Thyroid gland (tissue), 4 donors: ENCODE results near the gene RGCC. TPM values are rescaled to one million over a fixed set of nuclear protein-coding genes. Genes with fewer than 3 reads are reported as not detected.

Experiments
- DNase-seq, 2 donors: peaks; one replicate each; pipeline ENCODE4 v3.0.0-alpha.2; 2019
- H3K27ac ChIP-seq, 3 donors: fragments of 200-600 bp; sonication (generic); 1 replicate in 2 of 3; 2 replicates in 1 of 3; pipeline ENCODE4 v1.5.1; 2016 to 2019; ENCODE audit warnings: mild to moderate bottlenecking in 1 of 3, moderate library complexity in 1 of 3
- H3K27me3 ChIP-seq: fragments of 200-600 bp; sonication (generic); one replicate; pipeline ENCODE4 v1.5.1; 2019
- H3K36me3 ChIP-seq, 2 donors: fragments of 200-600 bp; sonication (generic); one replicate each; pipeline ENCODE4 v1.5.1; 2016 to 2019
- H3K4me1 ChIP-seq, 2 donors: fragments of 200-600 bp; sonication (generic); one replicate each; pipeline ENCODE4 v1.5.1; 2017 to 2019
- H3K4me3 ChIP-seq, 3 donors: fragments of 200-600 bp; sonication (generic); replicated peaks in 1 of 3; 1 replicate in 2 of 3; 2 replicates in 1 of 3; pipeline ENCODE4 v1.5.1; 2016; ENCODE audit warnings: mild to moderate bottlenecking in 1 of 3
- H3K9me3 ChIP-seq: fragments of 200-600 bp; sonication (generic); one replicate; pipeline ENCODE4 v1.5.1; 2017
- CTCF ChIP-seq, 6 experiments: fragments of 200-600 bp in 3 of 6; fragments of 450-650 bp in 3 of 6; sonication (generic) in 3 of 6; IDR thresholded peaks; one replicate each; pipeline ENCODE4 v1.5.1; 2016 to 2019; ENCODE audit warnings: antibody characterized with exemption in 6 of 6, mild to moderate bottlenecking in 2 of 6, inconsistent platforms in 1 of 6, moderate library complexity in 1 of 6
- POLR2A ChIP-seq, 2 donors: fragments of 450-650 bp; IDR thresholded peaks; one replicate each; pipeline ENCODE4 v1.6.1; 2017; ENCODE audit warnings: antibody characterized with exemption in 2 of 2, mild to moderate bottlenecking in 2 of 2, moderate library complexity in 1 of 2
- WGBS, 2 donors: methylation state at CpG; one replicate each; pipeline ENCODE4 v1.1.5; 2017; 5-methylcytosine and 5-hydroxymethylcytosine counted together
- intact Hi-C: fragments of 100-400 bp; cut with DNase I; formaldehyde crosslinking; loops from one replicate; pipeline ENCODE4 v1.15.1; 2023
- total RNA-seq, 4 donors: library from RNA; depleted of rRNA; stranded (reverse); fragments of >200 nt; gene quantifications; one replicate each; pipeline ENCODE4 v1.2.3, GENCODE V29; 2016

Gene RGCC
- total RNA-seq, 4 donors from 2014 or later: 84.8 to 162 (median 127) TPM

DNA sequence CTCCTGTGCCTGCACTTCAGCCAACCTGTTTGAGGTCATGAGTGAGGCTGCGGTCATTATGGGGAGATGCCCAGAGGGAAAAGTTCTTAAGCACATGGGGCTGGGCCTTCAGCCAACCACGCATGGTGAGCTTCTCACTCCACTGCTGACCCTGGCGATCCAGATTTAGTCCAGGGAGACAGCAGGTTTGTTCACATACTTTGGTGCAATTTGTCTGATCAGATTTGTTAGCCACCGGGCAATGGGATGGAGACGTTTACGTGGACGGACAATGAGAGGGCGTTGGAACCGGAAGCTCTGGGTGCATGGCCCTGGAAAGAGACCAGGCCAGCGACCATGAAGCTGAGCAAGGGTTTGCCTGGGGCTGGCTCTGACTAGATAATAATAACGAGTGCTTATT is 56.2 kb downstream of the RGCC start:
- Histone ChIP-seq H3K4me1 (no peaks in the 10 kb centered on the region), H3K9me3 (no peaks in the 10 kb centered on the region), H3K36me3 (no peaks in the 10 kb centered on the region), H3K4me3 (no peak overlapping the region), H3K27ac (no peak overlapping the region), H3K27me3 (no peaks in the 10 kb centered on the region)
- intact Hi-C loops: no loop called here
- no peak for DNase-seq
- WGBS, 2 donors: 88 to 93% methylated on average over 11 of the region's 11 CpGs
- no peak for TF ChIP-seq CTCF (IDR thresholded peaks at IDR 0.05)
- TF ChIP-seq POLR2A (IDR thresholded peaks at IDR 0.05): no peak

DNA sequence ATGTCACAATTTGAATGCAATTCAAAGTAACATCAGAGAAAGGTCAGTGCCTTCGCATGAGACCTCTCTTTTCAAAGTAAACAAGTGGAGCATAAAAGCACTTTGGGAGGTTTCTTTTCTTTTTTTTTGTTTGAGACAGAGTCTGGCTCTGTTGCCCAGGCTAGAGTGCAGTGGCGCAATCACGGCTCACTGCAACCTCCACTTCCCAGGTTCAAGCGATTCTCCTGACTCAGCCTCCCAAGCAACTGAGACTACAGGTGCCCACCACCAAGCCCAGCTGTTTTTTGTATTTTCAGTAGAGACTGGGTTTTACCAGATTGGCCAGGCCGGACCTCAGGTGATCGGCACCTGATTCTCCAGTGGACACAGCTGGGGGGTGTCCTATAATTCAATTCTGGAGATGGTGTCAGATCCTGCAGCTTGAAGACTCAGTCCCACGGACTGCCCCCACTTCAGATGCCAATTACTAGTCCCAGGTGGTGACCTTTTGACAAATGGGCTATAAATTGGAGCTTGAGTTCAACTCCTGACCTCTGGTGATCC is 57.6 kb downstream of the RGCC start:
- 86 to 90% methylated on average over 6 of the region's 7 CpGs for WGBS, 2 donors
- H3K4me1 ChIP-seq: no peaks in the 10 kb centered on the region
- intact Hi-C loops: no loop called here
- no peaks in the 10 kb centered on the region for H3K9me3 ChIP-seq
- no peaks in the 10 kb centered on the region for H3K36me3 ChIP-seq
- no peak for DNase-seq
- no peak overlapping the region for H3K4me3 ChIP-seq
- H3K27me3 ChIP-seq: no peaks in the 10 kb centered on the region
- TF ChIP-seq CTCF (IDR thresholded peaks at IDR 0.05): no peak
- TF ChIP-seq POLR2A (IDR thresholded peaks at IDR 0.05): no peak
- H3K27ac ChIP-seq: no peak overlapping the region

DNA sequence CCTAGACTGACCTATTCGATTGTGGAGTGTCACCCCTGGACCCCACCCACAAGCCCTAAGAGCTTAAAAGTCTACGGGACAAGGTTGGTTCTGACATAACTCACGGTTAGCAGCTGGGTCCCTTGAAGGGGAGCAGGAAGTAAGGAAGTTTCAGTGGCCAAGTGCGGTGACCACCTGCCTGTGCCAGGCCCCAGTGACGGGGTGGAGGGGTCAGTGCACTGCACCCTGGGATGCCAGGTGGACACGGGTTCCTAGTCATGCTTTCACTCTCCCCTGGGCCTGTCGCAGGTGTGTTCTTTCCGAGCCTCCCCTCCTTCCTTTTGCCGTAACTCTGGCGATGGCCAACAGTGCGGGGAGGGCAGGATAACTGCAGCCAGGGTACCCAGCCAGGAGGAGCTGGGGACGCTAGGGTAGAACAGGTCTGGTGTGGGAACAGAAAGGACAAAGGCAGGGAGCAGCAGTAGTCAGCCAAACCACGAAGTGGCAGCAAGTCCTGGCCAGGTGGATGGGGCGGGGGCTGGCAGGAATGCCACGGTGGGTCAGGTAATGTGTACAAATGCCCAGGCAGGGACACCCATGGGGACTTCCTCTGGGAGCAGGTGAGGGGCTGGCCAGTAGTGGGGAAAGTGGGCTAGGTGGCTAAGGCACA is 58.3 kb downstream of the RGCC start:
- TF ChIP-seq POLR2A (IDR thresholded peaks at IDR 0.05) (no peak), CTCF (IDR thresholded peaks at IDR 0.05) (no peak)
- WGBS, 2 donors: 94 to 97% methylated on average over 15 of the region's 15 CpGs

DNA sequence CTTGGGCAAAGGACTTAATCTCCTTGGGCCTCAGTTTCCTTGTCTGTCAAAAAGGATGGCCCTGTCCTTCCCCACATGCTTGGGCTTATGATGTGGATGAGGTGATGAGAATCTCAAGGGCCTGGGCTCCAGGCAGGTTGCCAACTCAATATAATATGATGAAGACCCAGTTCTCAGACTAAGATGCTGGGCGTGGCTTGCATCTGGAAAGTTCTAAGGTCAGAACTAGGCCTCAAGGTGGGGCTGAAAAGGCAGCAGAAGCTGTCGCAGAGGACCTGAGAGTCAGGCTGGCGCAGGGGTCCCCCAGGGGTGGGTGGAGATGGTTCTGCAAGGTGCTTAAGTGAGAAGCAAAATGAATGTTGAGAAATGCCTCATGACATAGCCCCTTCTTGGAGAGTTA is 58.8 kb downstream of the RGCC start:
- no peaks in the 10 kb centered on the region for H3K9me3 ChIP-seq
- intact Hi-C loops: no loop called here
- H3K27ac ChIP-seq: no peak overlapping the region
- H3K4me3 ChIP-seq: no peak overlapping the region
- H3K27me3 ChIP-seq: no peaks in the 10 kb centered on the region
- H3K36me3 ChIP-seq: no peaks in the 10 kb centered on the region
- WGBS, 2 donors: 97 to 98% methylated on average over 3 of the region's 3 CpGs
- TF ChIP-seq POLR2A (IDR thresholded peaks at IDR 0.05) (no peak), CTCF (IDR thresholded peaks at IDR 0.05) (no peak)
- DNase-seq: no peak
- no peaks in the 10 kb centered on the region for H3K4me1 ChIP-seq

More for the DNA sequence above, 58.3 kb downstream of the RGCC start:
- H3K27ac ChIP-seq: no peak overlapping the region
- no peaks in the 10 kb centered on the region for H3K36me3 ChIP-seq
- no peak overlapping the region for H3K4me3 ChIP-seq
- intact Hi-C loops: no loop called here
- no peaks in the 10 kb centered on the region for H3K4me1 ChIP-seq
- DNase-seq: no peak
- no peaks in the 10 kb centered on the region for H3K9me3 ChIP-seq
- H3K27me3 ChIP-seq: no peaks in the 10 kb centered on the region

- Histone ChIP-seq H3K9me3 (no peaks in the 10 kb centered on the region), H3K4me3 (no peak overlapping the region), H3K36me3 (no peaks in the 10 kb centered on the region), H3K4me1 (no peaks in the 10 kb centered on the region), H3K27me3 (no peaks in the 10 kb centered on the region), H3K27ac (no peak overlapping the region)
- TF ChIP-seq POLR2A (IDR thresholded peaks at IDR 0.05): no peak
- no peak for TF ChIP-seq CTCF (IDR thresholded peaks at IDR 0.05)
- 88 to 89% methylated on average over 4 of the region's 4 CpGs for WGBS, 2 donors
- DNase-seq: no peak
- intact Hi-C loops: no loop called here
Observed at GRCh38 chr13:41516760-41517159, 59.4 kb downstream of the RGCC start.
